ENCODE results near the gene TRIM8. TPM values are rescaled to one million over a fixed set of nuclear protein-coding genes. Genes with fewer than 3 reads are reported as not detected.

The TRIM8 gene
- total RNA-seq, 1 experiment from 2014 or later: 36.3 TPM

GRCh38 chr10:102639537-102639936, 4.7 kb upstream of the TRIM8 start:
- H3K4me3 Mint-ChIP-seq: no peak overlapping the region
- no peak for TF ChIP-seq E2F1 (CRISPR knock-in tag; IDR thresholded peaks at IDR 0.05)
- no peak for TF ChIP-seq MYBL2 (CRISPR knock-in tag; IDR thresholded peaks at IDR 0.05)
- no peak for TF ChIP-seq USF1 (CRISPR knock-in tag; IDR thresholded peaks at IDR 0.05)
- no peak for TF ChIP-seq STAT6 (CRISPR knock-in tag; conservative IDR thresholded peaks at IDR 0.05; ENCODE audit: low read depth)
- TF ChIP-seq JAZF1 (CRISPR knock-in tag; IDR thresholded peaks at IDR 0.05): no peak
- no peak for TF ChIP-seq IRF2 (CRISPR knock-in tag; IDR thresholded peaks at IDR 0.05; ENCODE audit: borderline replicate concordance, low read depth)
- TF ChIP-seq ATF3 (CRISPR knock-in tag; conservative IDR thresholded peaks at IDR 0.05): no peak
- no peak for TF ChIP-seq ETV6 (CRISPR knock-in tag; IDR thresholded peaks at IDR 0.05)
- TF ChIP-seq CTCF (IDR thresholded peaks at IDR 0.05): no peak
- no peak for TF ChIP-seq KAT7 (CRISPR knock-in tag; IDR thresholded peaks at IDR 0.05; ENCODE audit: borderline replicate concordance)
- no peak for TF ChIP-seq ZNF425 (CRISPR knock-in tag; conservative IDR thresholded peaks at IDR 0.05)
- no peak for TF ChIP-seq MLX (CRISPR knock-in tag; IDR thresholded peaks at IDR 0.05)
- TF ChIP-seq ZNF121 (CRISPR knock-in tag; IDR thresholded peaks at IDR 0.05): no peak
- TF ChIP-seq ATF6 (CRISPR knock-in tag; IDR thresholded peaks at IDR 0.05): no peak
- TF ChIP-seq ZNF423 (CRISPR knock-in tag; IDR thresholded peaks at IDR 0.05): no peak
- ChIA-PET CTCF (no interaction called here), POLR2A (interaction anchor here (1.1 kb wide), 1 partner anchor 10 kb away, joined by 3 read pairs; no protein-coding TSS in a partner anchor)
- no peaks in the 10 kb centered on the region for H3K36me3 Mint-ChIP-seq
- H3K4me1 Mint-ChIP-seq: peaks cover 15% of the 10 kb centered on the region
- H3K27ac Mint-ChIP-seq: no peak overlapping the region
- H3K27me3 Mint-ChIP-seq (ENCODE audit: low read depth): peaks cover 4% of the 10 kb centered on the region; the same call in 1 of the 2 replicates
- ATAC-seq (no peak), DNase-seq (ENCODE audit: low spot score) (no peak)
- H3K9me3 Mint-ChIP-seq: peaks cover 3% of the 10 kb centered on the region; the same call in 1 of the 2 replicates

Measured in WTC11 (cell line).